CD14-positive monocyte (primary cell): Measurements from ENCODE around the gene RALY. TPM values are rescaled to one million over a fixed set of nuclear protein-coding genes. Genes with fewer than 3 reads are reported as not detected.
A peak's percentile ranks its signal among the peaks of the same experiment; 100 is the strongest.

Source experiments
- DNase-seq, 3 donors: peaks; one replicate each; pipeline ENCODE4 v3.0.0-alpha.2; 2011 to 2022
- H2AFZ ChIP-seq: 2 replicates; pipeline ENCODE4 v1.6.0; 2012; ENCODE audit warnings: mild to moderate bottlenecking, low read depth, low read length, inconsistent platforms; ENCODE audit not compliant: insufficient read depth, poor library complexity, severe bottlenecking
- H3K27ac ChIP-seq, 2 donors: 1 replicate in 1 of 2; 2 replicates in 1 of 2; pipeline ENCODE4 v1.5.1; 2012 to 2013; ENCODE audit warnings: low read length in 2 of 2, control low read depth in 1 of 2, inconsistent platforms in 1 of 2, low read depth in 1 of 2, mild to moderate bottlenecking in 1 of 2
- H3K27me3 ChIP-seq, 2 donors: one replicate each; pipeline versions ENCODE4 v1.6.0 to v1.6.1; 2011 to 2013; ENCODE audit warnings: low read length in 2 of 2; ENCODE audit not compliant: control insufficient read depth in 2 of 2, insufficient read depth in 2 of 2
- H3K36me3 ChIP-seq, 2 donors: replicated peaks in 1 of 2; 1 replicate in 1 of 2; 2 replicates in 1 of 2; pipeline versions ENCODE4 v1.5.1 to v1.6.1; 2012 to 2013; ENCODE audit warnings: low read length in 2 of 2, control low read depth in 1 of 2, inconsistent platforms in 1 of 2, mild to moderate bottlenecking in 1 of 2; ENCODE audit not compliant: insufficient read depth in 2 of 2, control insufficient read depth in 1 of 2
- H3K4me1 ChIP-seq, 2 donors: 1 replicate in 1 of 2; 2 replicates in 1 of 2; pipeline versions ENCODE4 v1.5.1 to v1.6.1; 2012 to 2013; ENCODE audit warnings: low read length in 2 of 2, control low read depth in 1 of 2, inconsistent platforms in 1 of 2, mild to moderate bottlenecking in 1 of 2, moderate library complexity in 1 of 2; ENCODE audit not compliant: insufficient read depth in 2 of 2, control insufficient read depth in 1 of 2
- H3K4me2 ChIP-seq: replicated peaks from 2 replicates; pipeline ENCODE3; 2012; ENCODE audit warnings: low read length, moderate library complexity, mild to moderate bottlenecking; ENCODE audit not compliant: poor library complexity, severe bottlenecking; ENCODE audit errors: extremely low read depth
- H3K4me3 ChIP-seq, 3 experiments: fragments of 200-600 bp in 1 of 3; sonication (generic) in 1 of 3; replicated peaks in 1 of 3; 1 replicate in 2 of 3; 2 replicates in 1 of 3; pipeline ENCODE4 v1.5.1; 2011 to 2013; ENCODE audit warnings: low read length in 3 of 3, mild to moderate bottlenecking in 3 of 3, control low read depth in 2 of 3, low read depth in 2 of 3, inconsistent platforms in 1 of 3, moderate library complexity in 1 of 3
- H3K79me2 ChIP-seq: 2 replicates; pipeline ENCODE4 v1.6.0; 2012; ENCODE audit warnings: mild to moderate bottlenecking, control low read depth, inconsistent platforms, low read length, moderate library complexity; ENCODE audit not compliant: insufficient read depth
- H3K9ac ChIP-seq: 2 replicates; pipeline ENCODE4 v1.6.0; 2017; ENCODE audit warnings: low read length, mild to moderate bottlenecking; ENCODE audit not compliant: insufficient read depth, poor library complexity, severe bottlenecking
- H3K9me3 ChIP-seq, 2 donors: replicated peaks in 1 of 2; 1 replicate in 1 of 2; 2 replicates in 1 of 2; pipeline versions ENCODE4 v1.5.1 to v1.6.1; 2012 to 2013; ENCODE audit warnings: low read length in 2 of 2, control low read depth in 1 of 2; ENCODE audit not compliant: control insufficient read depth in 1 of 2, insufficient read depth in 1 of 2
- H4K20me1 ChIP-seq: 2 replicates; pipeline ENCODE4 v1.6.0; 2012; ENCODE audit warnings: mild to moderate bottlenecking, low read length, control low read depth, moderate library complexity; ENCODE audit not compliant: insufficient read depth
- H3K27ac Mint-ChIP-seq, 7 donors: one replicate each; pipeline ENCODE4 v1.8.0; 2020; ENCODE audit warnings: mild to moderate bottlenecking in 7 of 7, mixed read lengths in 7 of 7, moderate library complexity in 6 of 7, inconsistent platforms in 2 of 7
- H3K27me3 Mint-ChIP-seq, 3 donors: one replicate each; pipeline ENCODE4 v1.8.0; 2021 to 2022; ENCODE audit warnings: low read depth in 3 of 3, mild to moderate bottlenecking in 3 of 3, mixed read lengths in 3 of 3, moderate library complexity in 3 of 3, inconsistent platforms in 1 of 3
- H3K36me3 Mint-ChIP-seq, 2 donors: one replicate each; pipeline ENCODE4 v1.8.0; 2020; ENCODE audit warnings: mixed read lengths in 2 of 2, inconsistent platforms in 1 of 2, mild to moderate bottlenecking in 1 of 2
- H3K4me1 Mint-ChIP-seq: one replicate; pipeline ENCODE4 v1.8.0; 2020; ENCODE audit warnings: mild to moderate bottlenecking, mixed read lengths
- H3K4me3 Mint-ChIP-seq, 2 donors: one replicate each; pipeline ENCODE4 v1.8.0; 2020; ENCODE audit warnings: mild to moderate bottlenecking in 2 of 2, mixed read lengths in 2 of 2, moderate library complexity in 1 of 2
- H3K9me3 Mint-ChIP-seq, 7 donors: one replicate each; pipeline ENCODE4 v1.8.0; 2020 to 2022; ENCODE audit warnings: mixed read lengths in 7 of 7, mild to moderate bottlenecking in 6 of 7, moderate library complexity in 6 of 7, inconsistent platforms in 2 of 7
- WGBS: methylation state at CpG from one replicate; pipeline ENCODE4 v1.1.5; 2013; ENCODE audit warnings: missing lambda C conversion rate; ENCODE audit not compliant: insufficient coverage; 5-methylcytosine and 5-hydroxymethylcytosine counted together
- intact Hi-C, 2 donors: fragments of 100-400 bp; cut with micrococcal nuclease; formaldehyde crosslinking; loops; one replicate each; pipeline versions ENCODE4 v1.15.0 to v1.15.1; 2023
- polyA plus RNA-seq, 3 donors: library from polyadenylated mRNA; depleted of rRNA in 1 of 3; unstranded in 2 of 3; stranded (reverse) in 1 of 3; fragments of 300-500 nt in 2 of 3; fragments of >200 nt in 1 of 3; fragmentation: Illumina TruSeq in 2 of 3; gene quantifications; 1 replicate in 2 of 3; 2 replicates in 1 of 3; pipeline ENCODE4 v1.2.3, GENCODE V29; 2012 to 2021
- TF ChIP-seq, protein P1 (sequence below): fragments of 200-600 bp; IDR thresholded peaks from one replicate; pipeline ENCODE4 v1.8.0; 2022; ENCODE audit warnings: antibody characterized with exemption, mild to moderate bottlenecking

Gene RALY
- polyA plus RNA-seq, 3 donors, result 88.4 to 154 (median 152) TPM

GRCh38 chr20:34076952-34077351 is 83.2 kb downstream of the RALY start:
- Histone ChIP-seq H3K9me3 (no peaks in the 10 kb centered on the region), H3K4me1 (no peaks in the 10 kb centered on the region), H3K27me3 (no peaks in the 10 kb centered on the region), H3K4me3 (no peak overlapping the region), H3K79me2 (peaks cover 35% of the 10 kb centered on the region), H3K4me2 (no peak overlapping the region), H4K20me1 (peaks cover 81% of the 10 kb centered on the region), H3K27ac (no peak overlapping the region), H3K9ac (no peak overlapping the region), H3K36me3 (peaks cover 85 to 100% of the 10 kb centered on the region in 2 donors), H2AFZ (no peak overlapping the region)
- H3K9me3 Mint-ChIP-seq, result no peaks in the 10 kb centered on the region
- DNase-seq, result no peak
- TF ChIP-seq, protein P1, sequence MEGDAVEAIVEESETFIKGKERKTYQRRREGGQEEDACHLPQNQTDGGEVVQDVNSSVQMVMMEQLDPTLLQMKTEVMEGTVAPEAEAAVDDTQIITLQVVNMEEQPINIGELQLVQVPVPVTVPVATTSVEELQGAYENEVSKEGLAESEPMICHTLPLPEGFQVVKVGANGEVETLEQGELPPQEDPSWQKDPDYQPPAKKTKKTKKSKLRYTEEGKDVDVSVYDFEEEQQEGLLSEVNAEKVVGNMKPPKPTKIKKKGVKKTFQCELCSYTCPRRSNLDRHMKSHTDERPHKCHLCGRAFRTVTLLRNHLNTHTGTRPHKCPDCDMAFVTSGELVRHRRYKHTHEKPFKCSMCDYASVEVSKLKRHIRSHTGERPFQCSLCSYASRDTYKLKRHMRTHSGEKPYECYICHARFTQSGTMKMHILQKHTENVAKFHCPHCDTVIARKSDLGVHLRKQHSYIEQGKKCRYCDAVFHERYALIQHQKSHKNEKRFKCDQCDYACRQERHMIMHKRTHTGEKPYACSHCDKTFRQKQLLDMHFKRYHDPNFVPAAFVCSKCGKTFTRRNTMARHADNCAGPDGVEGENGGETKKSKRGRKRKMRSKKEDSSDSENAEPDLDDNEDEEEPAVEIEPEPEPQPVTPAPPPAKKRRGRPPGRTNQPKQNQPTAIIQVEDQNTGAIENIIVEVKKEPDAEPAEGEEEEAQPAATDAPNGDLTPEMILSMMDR, result no peak
- WGBS, result 93% methylated on average over 13 of the region's 20 CpGs
- peak overlapping the region in 1 of 7 donors; percentile 25 for H3K27ac Mint-ChIP-seq
- intact Hi-C loops, result no loop called here
- H3K27me3 Mint-ChIP-seq, result no peaks in the 10 kb centered on the region
- H3K36me3 Mint-ChIP-seq, result peaks cover 77 to 97% of the 10 kb centered on the region in 2 donors
- no peaks in the 10 kb centered on the region for H3K4me1 Mint-ChIP-seq
- H3K4me3 Mint-ChIP-seq, result no peak overlapping the region

DNA sequence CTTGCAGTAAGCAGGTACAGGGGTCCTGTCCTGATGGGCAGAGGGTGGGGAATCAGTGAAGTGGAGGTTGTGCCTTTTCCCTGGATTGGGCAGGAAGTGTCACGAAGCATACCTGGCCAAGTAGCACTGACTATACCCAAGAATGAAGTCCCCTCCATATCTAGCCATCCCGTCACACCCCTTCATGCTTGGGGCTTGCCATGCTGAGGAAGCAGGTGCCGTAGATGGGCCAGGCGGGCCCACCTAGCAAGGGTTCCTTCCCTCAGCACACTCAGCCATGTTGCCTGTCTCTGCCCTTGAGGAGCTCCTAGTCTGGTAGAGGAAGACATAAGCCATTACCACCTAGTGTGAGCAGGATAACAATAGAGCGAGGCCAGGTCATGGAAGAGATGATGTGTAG is 84.8 kb downstream of the RALY start:
- no peak overlapping the region for H2AFZ ChIP-seq
- Mint-ChIP-seq H3K4me3 (no peak overlapping the region), H3K27ac (peak overlapping the region in 2 of 7 donors; percentile 3 to 43), H3K9me3 (no peaks in the 10 kb centered on the region), H3K27me3 (no peaks in the 10 kb centered on the region), H3K4me1 (peaks cover 2% of the 10 kb centered on the region), H3K36me3 (peaks cover 67 to 91% of the 10 kb centered on the region in 2 donors)
- no peaks in the 10 kb centered on the region for H3K4me1 ChIP-seq
- no peak overlapping the region for H3K4me2 ChIP-seq
- H3K9ac ChIP-seq, result no peak overlapping the region
- no peaks in the 10 kb centered on the region for H3K27me3 ChIP-seq
- no peak overlapping the region for H3K4me3 ChIP-seq
- intact Hi-C loops, result no loop called here
- no peaks in the 10 kb centered on the region for H3K9me3 ChIP-seq
- DNase-seq, result no peak
- peaks cover 89 to 98% of the 10 kb centered on the region in 2 donors for H3K36me3 ChIP-seq
- no peak overlapping the region for H3K27ac ChIP-seq
- peaks cover 19% of the 10 kb centered on the region for H3K79me2 ChIP-seq
- TF ChIP-seq, protein P1, result no peak
- no CpG with 5 or more reads among the region's 5 CpGs for WGBS
- H4K20me1 ChIP-seq, result peaks cover 81% of the 10 kb centered on the region
